GM12874 (cell line): ENCODE measurements around the gene SNTB2.

Source experiments
- TF ChIP-seq, protein P1 (sequence below): IDR thresholded peaks from 2 replicates; pipeline ENCODE4 v1.5.1; 2011; ENCODE audit warnings: low read depth, mild to moderate bottlenecking, control low read depth, low read length, moderate library complexity; ENCODE audit not compliant: insufficient read depth

Gene SNTB2

DNA sequence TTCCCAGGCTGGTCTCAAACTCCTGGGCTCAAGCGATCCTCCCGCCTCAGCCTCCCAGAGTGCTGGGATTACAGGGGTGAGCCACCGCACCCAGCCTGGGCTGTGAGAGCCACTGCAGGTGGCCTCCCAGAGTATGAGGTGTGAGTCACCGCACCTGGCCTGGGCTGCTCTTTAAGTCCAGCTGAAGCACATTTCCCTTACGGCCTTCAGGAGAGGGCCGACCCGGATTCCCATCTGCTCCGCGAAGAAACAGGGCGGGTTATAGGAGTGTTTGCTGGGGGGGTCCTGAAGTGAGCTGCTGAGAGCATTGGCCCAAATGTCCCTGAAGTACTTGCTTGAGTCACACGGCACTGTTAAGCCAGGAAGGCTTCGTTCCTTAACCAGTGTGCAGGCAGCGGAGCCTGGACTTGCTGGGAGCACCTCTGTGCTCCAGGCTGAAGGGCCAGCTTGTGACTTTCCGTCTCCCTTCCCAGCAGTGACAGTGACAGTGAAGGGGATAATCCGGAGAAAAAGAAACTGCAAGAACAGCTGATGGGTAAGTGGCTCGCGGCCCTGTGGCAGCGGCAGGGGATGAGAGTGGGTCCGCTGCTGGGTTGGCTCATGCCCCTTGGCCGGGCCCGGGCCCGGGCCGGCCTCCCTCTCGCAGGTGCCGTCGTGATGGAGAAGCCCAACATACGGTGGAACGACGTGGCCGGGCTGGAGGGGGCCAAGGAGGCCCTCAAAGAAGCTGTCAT is 131.4 kb downstream of the SNTB2 start:
- TF ChIP-seq, protein P1, sequence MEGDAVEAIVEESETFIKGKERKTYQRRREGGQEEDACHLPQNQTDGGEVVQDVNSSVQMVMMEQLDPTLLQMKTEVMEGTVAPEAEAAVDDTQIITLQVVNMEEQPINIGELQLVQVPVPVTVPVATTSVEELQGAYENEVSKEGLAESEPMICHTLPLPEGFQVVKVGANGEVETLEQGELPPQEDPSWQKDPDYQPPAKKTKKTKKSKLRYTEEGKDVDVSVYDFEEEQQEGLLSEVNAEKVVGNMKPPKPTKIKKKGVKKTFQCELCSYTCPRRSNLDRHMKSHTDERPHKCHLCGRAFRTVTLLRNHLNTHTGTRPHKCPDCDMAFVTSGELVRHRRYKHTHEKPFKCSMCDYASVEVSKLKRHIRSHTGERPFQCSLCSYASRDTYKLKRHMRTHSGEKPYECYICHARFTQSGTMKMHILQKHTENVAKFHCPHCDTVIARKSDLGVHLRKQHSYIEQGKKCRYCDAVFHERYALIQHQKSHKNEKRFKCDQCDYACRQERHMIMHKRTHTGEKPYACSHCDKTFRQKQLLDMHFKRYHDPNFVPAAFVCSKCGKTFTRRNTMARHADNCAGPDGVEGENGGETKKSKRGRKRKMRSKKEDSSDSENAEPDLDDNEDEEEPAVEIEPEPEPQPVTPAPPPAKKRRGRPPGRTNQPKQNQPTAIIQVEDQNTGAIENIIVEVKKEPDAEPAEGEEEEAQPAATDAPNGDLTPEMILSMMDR, result no peak

GRCh38 chr16:69318911-69319289 is 131.9 kb downstream of the SNTB2 start:
- TF ChIP-seq, protein P1, result no peak

GRCh38 chr16:69319381-69319780 is 132.4 kb downstream of the SNTB2 start:
- TF ChIP-seq, protein P1, result no peak

DNA sequence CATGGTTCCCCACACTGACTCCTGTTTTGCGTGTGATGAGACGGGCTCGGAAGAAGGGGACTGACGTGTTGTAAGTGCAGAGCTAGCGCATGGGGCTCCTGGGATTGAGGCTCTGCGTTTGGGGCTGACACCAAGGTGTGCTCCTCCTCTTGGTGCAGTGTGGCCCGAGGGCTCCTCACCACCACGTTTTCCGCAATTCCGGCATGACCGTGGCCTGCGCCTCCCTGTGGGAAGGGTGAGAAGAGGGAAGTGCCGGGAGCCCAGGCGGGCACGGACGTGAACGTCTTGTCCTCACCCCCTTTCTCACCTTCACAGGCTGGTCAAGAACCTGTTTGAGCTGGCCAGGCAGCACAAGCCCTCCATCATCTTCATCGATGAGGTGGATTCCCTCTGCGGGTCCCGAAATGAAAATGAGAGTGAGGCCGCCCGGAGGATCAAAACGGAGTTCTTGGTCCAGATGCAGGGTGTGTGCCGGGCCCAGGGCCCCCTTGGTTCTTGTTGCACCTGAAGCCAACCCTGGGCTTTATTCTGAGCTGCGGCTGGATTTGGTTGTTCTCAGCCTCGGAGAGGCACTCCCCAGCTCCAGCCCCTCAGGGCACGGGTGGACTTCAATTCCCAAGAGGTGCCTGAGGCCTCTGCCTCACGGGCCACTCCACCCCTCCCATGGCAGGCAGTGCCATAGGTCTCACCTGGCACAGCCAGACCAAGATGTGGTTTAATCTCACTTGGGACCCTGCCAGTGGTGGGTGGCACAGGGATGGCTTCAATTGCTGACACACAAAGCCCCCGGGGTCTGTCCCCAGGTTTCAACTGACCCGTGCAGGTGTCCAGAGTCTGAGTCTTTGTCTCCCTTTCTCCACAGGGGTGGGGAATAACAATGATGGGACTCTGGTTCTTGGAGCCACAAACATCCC is 133.1 kb downstream of the SNTB2 start:
- TF ChIP-seq, protein P1, result no peak

GRCh38 chr16:69320740-69321073 is 133.7 kb downstream of the SNTB2 start:
- TF ChIP-seq, protein P1, result no peak

GRCh38 chr16:69321080-69321479 is 134.1 kb downstream of the SNTB2 start:
- TF ChIP-seq, protein P1, result no peak

DNA sequence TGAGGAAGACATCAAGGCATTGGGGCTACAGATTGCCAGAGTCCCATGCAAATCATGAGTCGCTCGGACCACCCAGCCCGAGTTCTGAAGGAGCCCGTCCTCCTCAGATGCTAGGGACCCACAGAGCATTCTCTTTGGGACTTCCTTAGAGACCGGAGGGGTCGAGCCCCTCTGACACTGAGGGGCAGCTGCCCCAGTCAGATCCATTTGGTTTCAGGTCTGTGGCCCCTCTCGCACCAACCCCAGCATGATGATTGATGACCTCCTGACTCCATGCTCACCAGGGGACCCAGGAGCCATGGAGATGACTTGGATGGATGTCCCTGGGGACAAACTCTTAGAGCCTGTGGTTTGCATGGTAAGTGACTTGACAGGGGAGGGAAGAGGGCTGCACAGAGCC is 135.4 kb downstream of the SNTB2 start:
- TF ChIP-seq, protein P1, result no peak
